AG10803 (cell line): ENCODE data around the gene TSPAN11.
"Not testable (repeated sequence)": the region's sequence is repeated elsewhere in the genome, so short reads cannot be mapped to it uniquely, and the experiment has no call there.

Source experiments
- DNase-seq: peaks from one replicate; pipeline ENCODE4 v3.0.0; 2010; ENCODE audit warnings: low read depth
- H3K4me3 ChIP-seq: 2 replicates; pipeline ENCODE4 v1.5.1; 2011; ENCODE audit warnings: mild to moderate bottlenecking, low read length, control low read depth
- CTCF ChIP-seq: conservative IDR thresholded peaks from 2 replicates; pipeline ENCODE4 v1.5.1; 2011; ENCODE audit warnings: mild to moderate bottlenecking, low read length, control low read depth, inconsistent platforms

TSPAN11 gene

DNA sequence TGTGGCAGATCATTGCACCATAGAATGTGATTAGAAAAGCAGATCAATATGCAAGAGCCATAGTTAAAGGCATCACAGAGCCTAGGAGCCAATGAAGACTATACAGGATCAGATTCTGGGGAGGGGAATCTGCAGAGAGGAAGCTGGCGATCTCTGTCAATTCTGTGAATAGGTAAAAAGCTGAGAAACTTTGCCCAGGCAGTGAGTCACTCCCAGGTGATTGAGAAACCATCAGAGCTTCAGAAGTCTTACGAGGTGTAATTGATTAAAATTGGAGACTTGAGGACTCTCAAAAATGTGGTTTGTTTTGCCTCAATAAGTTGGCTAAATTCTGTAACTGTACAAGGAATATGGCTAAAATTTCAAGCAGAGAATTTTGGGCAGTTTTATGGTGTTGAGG, 41.7 kb upstream of the TSPAN11 start:
- no peak for TF ChIP-seq CTCF
- H3K4me3 ChIP-seq: no peak overlapping the region
- DNase-seq: no peak

- TF ChIP-seq CTCF: no peak
- DNase-seq: no peak
- no peak overlapping the region for H3K4me3 ChIP-seq
Observed at GRCh38 chr12:30885321-30885720, 41.2 kb upstream of the TSPAN11 start.

GRCh38 chr12:30887226-30887625, 39.3 kb upstream of the TSPAN11 start:
- no peak for TF ChIP-seq CTCF
- no peak overlapping the region for H3K4me3 ChIP-seq
- no peak for DNase-seq

- no peak overlapping the region for H3K4me3 ChIP-seq
- TF ChIP-seq CTCF: no peak
- no peak for DNase-seq
Observed at GRCh38 chr12:30888241-30888640, 38.3 kb upstream of the TSPAN11 start.

GRCh38 chr12:30894531-30894930, 32.0 kb upstream of the TSPAN11 start:
- not testable (repeated sequence) for DNase-seq, H3K4me3 ChIP-seq

DNA sequence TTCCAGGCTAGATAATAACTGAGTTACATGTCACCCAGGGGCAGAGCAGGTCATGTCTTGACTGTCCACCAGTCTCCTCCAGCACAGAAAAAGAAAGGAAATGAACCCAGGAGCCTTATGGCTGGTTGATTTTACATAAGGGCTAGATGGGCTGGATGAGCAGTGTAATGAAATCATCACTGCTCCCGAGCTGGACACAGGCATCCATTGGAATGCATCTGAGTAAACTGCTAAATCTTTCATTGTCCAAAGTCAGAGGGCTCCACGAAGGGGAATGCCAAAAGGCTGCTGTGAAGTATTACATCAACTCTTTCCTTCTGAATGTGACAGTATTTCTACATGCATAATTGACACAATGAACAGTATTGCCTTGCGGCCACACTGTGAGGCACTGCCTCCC, 30.1 kb upstream of the TSPAN11 start:
- TF ChIP-seq CTCF: no peak
- no peak overlapping the region for H3K4me3 ChIP-seq
- DNase-seq: peak; percentile 80

GRCh38 chr12:30898846-30899245, 27.7 kb upstream of the TSPAN11 start:
- no peak for TF ChIP-seq CTCF
- H3K4me3 ChIP-seq: no peak overlapping the region
- DNase-seq: no peak

GRCh38 chr12:30900351-30900750, 26.2 kb upstream of the TSPAN11 start:
- DNase-seq: no peak
- no peak overlapping the region for H3K4me3 ChIP-seq
- TF ChIP-seq CTCF: no peak
